HL-60 (cell line): ENCODE results near the gene PPP1R14C.

Experiments used
- DNase-seq, 2 experiments: peaks; one replicate each; pipeline ENCODE4 v3.0.0-alpha.2; 2010 to 2020; ENCODE audit warnings: low read depth in 1 of 2, low spot score in 1 of 2
- H3K27ac ChIP-seq: fragments of 250-450 bp; sonication (Bioruptor Pico); replicated peaks from 2 replicates; pipeline ENCODE4 v1.5.1; 2020; ENCODE audit warnings: mild to moderate bottlenecking, moderate library complexity
- H3K27me3 ChIP-seq: fragments of 250-450 bp; sonication (Bioruptor Pico); 2 replicates; pipeline ENCODE4 v1.5.1; 2021; ENCODE audit warnings: mild to moderate bottlenecking, moderate library complexity; ENCODE audit not compliant: insufficient read depth, poor library complexity, severe bottlenecking
- H3K4me3 ChIP-seq: replicated peaks from 2 replicates; pipeline ENCODE4 v1.5.1; 2011; ENCODE audit warnings: mild to moderate bottlenecking, control low read depth, low read length; ENCODE audit not compliant: insufficient read depth
- CTCF ChIP-seq: IDR thresholded peaks from one replicate; pipeline ENCODE4 v1.5.1; 2011; ENCODE audit warnings: low read length, control low read depth, inconsistent platforms; ENCODE audit not compliant: insufficient read depth
- GABPA ChIP-seq: IDR thresholded peaks from 2 replicates; pipeline ENCODE4 v1.6.1; 2012; ENCODE audit warnings: low read depth
- POLR2AphosphoS5 ChIP-seq: IDR thresholded peaks from 2 replicates; pipeline ENCODE4 v1.6.1; 2012; ENCODE audit warnings: low read depth
- REST ChIP-seq: IDR thresholded peaks from 2 replicates; pipeline ENCODE4 v1.6.1; 2012; ENCODE audit warnings: low read depth; ENCODE audit not compliant: insufficient replicate concordance
- SPI1 ChIP-seq: IDR thresholded peaks from 2 replicates; pipeline ENCODE4 v1.6.1; 2012; ENCODE audit warnings: low read depth, mild to moderate bottlenecking, borderline replicate concordance

The PPP1R14C gene

GRCh38 chr6:150224820-150225219 lies 82.0 kb downstream of the PPP1R14C start:
- Histone ChIP-seq H3K27ac (no peak overlapping the region), H3K4me3 (no peak overlapping the region), H3K27me3 (peaks cover 10% of the 10 kb centered on the region)
- no peak for DNase-seq
- TF ChIP-seq POLR2AphosphoS5 (no peak), GABPA (no peak), REST (no peak), SPI1 (no peak), CTCF (no peak)

- Histone ChIP-seq H3K4me3 (no peak overlapping the region), H3K27ac (no peak overlapping the region), H3K27me3 (peaks cover 4% of the 10 kb centered on the region)
- TF ChIP-seq POLR2AphosphoS5, result no peak
- no peak for TF ChIP-seq CTCF
- DNase-seq, result no peak
These were observed 84.4 kb downstream of the PPP1R14C start for GRCh38 chr6:150227281-150227680.

- Histone ChIP-seq H3K4me3 (no peak overlapping the region), H3K27ac (no peak overlapping the region), H3K27me3 (peaks cover 3% of the 10 kb centered on the region)
- DNase-seq, result no peak
- TF ChIP-seq CTCF, result no peak
- TF ChIP-seq SPI1, result no peak
- no peak for TF ChIP-seq POLR2AphosphoS5
- TF ChIP-seq GABPA, result no peak
- TF ChIP-seq REST, result no peak
These were observed 85.4 kb downstream of the PPP1R14C start for GRCh38 chr6:150228072-150228733.
